K562 (cell line): ENCODE measurements around the gene BIRC5. TPM values are rescaled to one million over a fixed set of nuclear protein-coding genes. Genes with fewer than 3 reads are reported as not detected.

ENCODE experiments used
- CCNT2 ChIP-seq: IDR thresholded peaks from 2 replicates; pipeline ENCODE4 v1.6.1; 2011; ENCODE audit warnings: borderline replicate concordance, low read depth, mild to moderate bottlenecking, moderate library complexity, mixed read lengths, low read length; ENCODE audit not compliant: insufficient read length; ENCODE audit errors: extremely low read depth
- CEBPG ChIP-seq, 3 experiments: fragments of 200-800 bp in 1 of 3; sonication (Bioruptor generic) in 1 of 3; sonication (generic) in 1 of 3; formaldehyde crosslinking in 1 of 3; IDR thresholded peaks in 2 of 3; conservative IDR thresholded peaks in 1 of 3; 2 replicates each; pipeline versions ENCODE4 v1.6.1 to v1.8.0; 2016 to 2022; ENCODE audit warnings: missing compliant biosample characterization in 2 of 3, missing genetic modification characterization in 2 of 3, mild to moderate bottlenecking in 1 of 3, missing genetic modification reagents in 1 of 3
- DEAF1 ChIP-seq: fragments of 450-650 bp; formaldehyde crosslinking; IDR thresholded peaks from 2 replicates; pipeline ENCODE4 v1.4.0; 2020; ENCODE audit warnings: mild to moderate bottlenecking, moderate library complexity
- EP400 ChIP-seq: fragments of 450-650 bp; IDR thresholded peaks from 2 replicates; pipeline ENCODE4 v1.6.1; 2017; ENCODE audit warnings: antibody characterized with exemption, mild to moderate bottlenecking, moderate library complexity
- JUND ChIP-seq, 2 experiments: IDR thresholded peaks; 2 replicates in 1 of 2; 3 replicates in 1 of 2; pipeline ENCODE4 v1.6.1; 2011; ENCODE audit warnings: borderline replicate concordance in 2 of 2, low read depth in 2 of 2, low read length in 2 of 2, improper control_type of control experiment in 1 of 2, missing biosample characterization in 1 of 2, missing genetic modification characterization in 1 of 2, missing genetic modification reagents in 1 of 2
- KAT8 ChIP-seq: fragments of 450-650 bp; IDR thresholded peaks from 2 replicates; pipeline ENCODE4 v1.6.1; 2016; ENCODE audit warnings: low read depth, mild to moderate bottlenecking
- MBD2 ChIP-seq: sonication (generic); IDR thresholded peaks from 2 replicates; pipeline ENCODE4 v1.6.1; 2016; ENCODE audit warnings: low read depth, borderline replicate concordance
- NKRF ChIP-seq: fragments of 450-650 bp; IDR thresholded peaks from 2 replicates; pipeline ENCODE4 v1.6.1; 2016; ENCODE audit warnings: borderline replicate concordance
- PHB ChIP-seq: fragments of 250-450 bp; sonication (Bioruptor Pico); IDR thresholded peaks from 2 replicates; pipeline ENCODE4 v1.5.0; 2021
- POLR2H ChIP-seq: IDR thresholded peaks from 2 replicates; pipeline ENCODE4 v1.6.1; 2016; ENCODE audit warnings: missing genetic modification characterization, low read depth, mild to moderate bottlenecking, control low read depth, missing compliant biosample characterization, moderate library complexity
- RBM34 ChIP-seq: fragments of 200-400 bp; formaldehyde crosslinking; IDR thresholded peaks from 2 replicates; pipeline ENCODE4 v1.6.1; 2018; ENCODE audit warnings: low read length, borderline replicate concordance; ENCODE audit not compliant: insufficient read depth
- RHOXF2B ChIP-seq: fragments of 250-450 bp; sonication (Bioruptor Pico); conservative IDR thresholded peaks from 2 replicates; pipeline ENCODE4 v1.5.1; 2021
- SIN3A ChIP-seq, 2 experiments: fragments of 150-350 bp in 1 of 2; IDR thresholded peaks; 2 replicates each; pipeline ENCODE4 v1.6.1; 2011 to 2016; ENCODE audit warnings: borderline replicate concordance in 2 of 2, low read depth in 2 of 2, low read length in 2 of 2, mild to moderate bottlenecking in 2 of 2, moderate library complexity in 2 of 2; ENCODE audit not compliant: control insufficient read depth in 1 of 2
- TCF3 ChIP-seq: sonication (generic); formaldehyde crosslinking; IDR thresholded peaks from 2 replicates; pipeline ENCODE4 v1.4.0; 2020; ENCODE audit warnings: mild to moderate bottlenecking, missing genetic modification reagents
- TGIF2 ChIP-seq: sonication (generic); formaldehyde crosslinking; IDR thresholded peaks from 2 replicates; pipeline ENCODE4 v1.8.1; 2022; ENCODE audit warnings: mild to moderate bottlenecking, missing genetic modification reagents, moderate library complexity
- ZKSCAN8 ChIP-seq: fragments of 200-800 bp; sonication (Bioruptor generic); IDR thresholded peaks from 2 replicates; pipeline ENCODE4 v1.6.1; 2016; ENCODE audit warnings: missing genetic modification characterization, missing compliant biosample characterization
- ZNF655 ChIP-seq: fragments of 250-450 bp; sonication (Bioruptor Pico); IDR thresholded peaks from 2 replicates; pipeline ENCODE4 v1.5.0; 2021
- polyA plus RNA-seq, 8 experiments: library from polyadenylated mRNA; depleted of rRNA in 4 of 8; stranded (reverse) in 5 of 8; unstranded in 3 of 8; fragments of >200 nt; fragmentation: Nextera tagmentation in 2 of 8; fragmentation: Illumina TruSeq in 1 of 8; extraction: Ambion mirVana in 2 of 8; extraction: Trizol in 1 of 8; gene quantifications; 2 replicates each; pipeline versions ENCODE4 v1.2.1 to v1.2.3, GENCODE V29; 2011 to 2014; ENCODE audit warnings: inconsistent platforms in 1 of 8, missing spikeins in 1 of 8
- total RNA-seq, 7 experiments: library from RNA; depleted of rRNA in 6 of 7; stranded (reverse); fragments of >200 nt in 6 of 7; fragmentation: Illumina TruSeq in 2 of 7; extraction: Trizol in 2 of 7; gene quantifications; 2 replicates each; pipeline versions ENCODE4 v1.2.1 to v1.2.3, GENCODE V29; 2011 to 2021; ENCODE audit warnings: low replicate concordance in 1 of 7
- TF ChIP-seq, protein P1 (sequence below): sonication (generic); formaldehyde crosslinking; IDR thresholded peaks from 2 replicates; pipeline ENCODE4 v1.8.1; 2023; ENCODE audit warnings: mild to moderate bottlenecking, missing genetic modification reagents
- TF ChIP-seq, protein P2 (sequence below): fragments of 250-450 bp; sonication (Bioruptor Pico); IDR thresholded peaks from 2 replicates; pipeline ENCODE4 v1.6.1; 2021; ENCODE audit warnings: mild to moderate bottlenecking

The BIRC5 gene
- total and polyA plus RNA-seq, 9 of the 15 experiments (the other 6 are each of a cell fraction or from before 2014, with no cell fraction given) = 64.4 to 140 (median 101) TPM

DNA sequence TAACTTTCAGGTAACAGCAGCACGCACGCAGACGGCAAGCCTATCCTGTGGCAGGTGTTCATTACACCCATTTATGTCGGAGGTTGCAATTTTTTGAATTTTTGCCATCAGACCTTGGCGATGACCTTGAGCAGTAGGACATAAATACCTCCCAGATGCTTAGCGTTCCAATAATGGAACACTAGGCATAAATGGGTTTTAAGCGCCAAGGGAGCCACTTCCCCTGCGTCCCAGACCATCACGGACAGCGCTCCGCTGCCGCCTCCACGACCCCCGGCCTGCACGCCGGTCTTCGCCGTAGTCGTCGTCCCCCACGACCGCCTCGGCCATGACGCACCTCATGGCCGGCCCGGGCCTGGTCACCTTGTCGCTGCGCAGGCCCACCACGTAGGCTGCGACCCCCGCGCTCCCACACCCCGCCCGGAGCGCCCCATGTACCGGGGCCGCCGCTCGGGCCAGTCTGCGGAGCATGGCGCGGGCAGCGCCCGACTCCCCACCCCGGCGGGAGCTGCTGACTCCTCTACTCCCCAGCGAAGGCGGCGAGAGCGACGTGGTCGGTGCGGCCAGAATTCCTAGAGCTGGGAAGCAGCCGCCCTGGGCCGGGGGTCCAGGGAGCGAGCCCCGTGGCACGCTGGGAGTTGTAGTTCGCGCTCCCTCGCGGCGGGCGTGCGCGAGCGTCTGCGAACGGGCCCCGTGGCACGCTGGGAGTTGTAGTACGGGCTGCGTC is 40.1 kb downstream of the BIRC5 start (continued):
- no peak for TF ChIP-seq DEAF1 (CRISPR knock-in tag)
- no peak for TF ChIP-seq ZKSCAN8 (CRISPR knock-in tag)
- no peak for TF ChIP-seq POLR2H (tag)
- peak; percentile 90 for TF ChIP-seq MBD2
- TF ChIP-seq JUND (IDR thresholded peaks at IDR 0.05; ENCODE audit: borderline replicate concordance, low read depth, low read length) = peak; percentile 28
- no peak; the same call in 2 of the 3 replicates for TF ChIP-seq JUND (tag; IDR thresholded peaks at IDR 0.05; ENCODE audit: borderline replicate concordance, low read depth, low read length)
- TF ChIP-seq, protein P1, sequence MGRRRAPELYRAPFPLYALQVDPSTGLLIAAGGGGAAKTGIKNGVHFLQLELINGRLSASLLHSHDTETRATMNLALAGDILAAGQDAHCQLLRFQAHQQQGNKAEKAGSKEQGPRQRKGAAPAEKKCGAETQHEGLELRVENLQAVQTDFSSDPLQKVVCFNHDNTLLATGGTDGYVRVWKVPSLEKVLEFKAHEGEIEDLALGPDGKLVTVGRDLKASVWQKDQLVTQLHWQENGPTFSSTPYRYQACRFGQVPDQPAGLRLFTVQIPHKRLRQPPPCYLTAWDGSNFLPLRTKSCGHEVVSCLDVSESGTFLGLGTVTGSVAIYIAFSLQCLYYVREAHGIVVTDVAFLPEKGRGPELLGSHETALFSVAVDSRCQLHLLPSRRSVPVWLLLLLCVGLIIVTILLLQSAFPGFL (CRISPR knock-in tag) = peak; percentile 60; the same call in 1 of the 2 replicates
- TF ChIP-seq, protein P2, sequence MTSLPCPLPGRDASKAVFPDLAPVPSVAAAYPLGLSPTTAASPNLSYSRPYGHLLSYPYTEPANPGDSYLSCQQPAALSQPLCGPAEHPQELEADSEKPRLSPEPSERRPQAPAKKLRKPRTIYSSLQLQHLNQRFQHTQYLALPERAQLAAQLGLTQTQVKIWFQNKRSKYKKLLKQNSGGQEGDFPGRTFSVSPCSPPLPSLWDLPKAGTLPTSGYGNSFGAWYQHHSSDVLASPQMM (CRISPR knock-in tag) = no peak
- 0 out of 2 replicates have a peak, but pooled peaks have one; percentile 46 for TF ChIP-seq EP400
- TF ChIP-seq ZNF655 = no peak
- 0 out of 2 replicates have a peak, but pooled peaks have one; percentile 9 for TF ChIP-seq TCF3 (CRISPR knock-in tag)
- TF ChIP-seq PHB (CRISPR knock-in tag) = no peak
- TF ChIP-seq TGIF2 (CRISPR knock-in tag) = 0 out of 2 replicates have a peak, but pooled peaks have one; percentile 25
- no peak for TF ChIP-seq SIN3A (IDR thresholded peaks at IDR 0.05; ENCODE audit: borderline replicate concordance in 2 of 2, control insufficient read depth in 1 of 2, low read depth in 2 of 2, low read length in 2 of 2)
- no peak for TF ChIP-seq CCNT2
- no peak; the same call in 1 of the 2 replicates for TF ChIP-seq CEBPG (CRISPR knock-in tag; IDR thresholded peaks at IDR 0.05)
- TF ChIP-seq CEBPG (tag; conservative IDR thresholded peaks at IDR 0.05 in 1 of 2, IDR thresholded peaks at IDR 0.05 in 1 of 2) = 0 out of 4 replicates have a peak, but pooled peaks of 1 of the 2 experiments have one; percentile 6
- TF ChIP-seq RBM34 = no peak
- TF ChIP-seq NKRF = no peak
- TF ChIP-seq RHOXF2B = no peak
- TF ChIP-seq KAT8 = no peak
